ENCODE data around the gene CPNE1. TPM values are rescaled to one million over a fixed set of nuclear protein-coding genes. Genes with fewer than 3 reads are reported as not detected.

The CPNE1 gene
- total RNA-seq, 1 donor from 2014 or later, result 22.5 TPM

DNA sequence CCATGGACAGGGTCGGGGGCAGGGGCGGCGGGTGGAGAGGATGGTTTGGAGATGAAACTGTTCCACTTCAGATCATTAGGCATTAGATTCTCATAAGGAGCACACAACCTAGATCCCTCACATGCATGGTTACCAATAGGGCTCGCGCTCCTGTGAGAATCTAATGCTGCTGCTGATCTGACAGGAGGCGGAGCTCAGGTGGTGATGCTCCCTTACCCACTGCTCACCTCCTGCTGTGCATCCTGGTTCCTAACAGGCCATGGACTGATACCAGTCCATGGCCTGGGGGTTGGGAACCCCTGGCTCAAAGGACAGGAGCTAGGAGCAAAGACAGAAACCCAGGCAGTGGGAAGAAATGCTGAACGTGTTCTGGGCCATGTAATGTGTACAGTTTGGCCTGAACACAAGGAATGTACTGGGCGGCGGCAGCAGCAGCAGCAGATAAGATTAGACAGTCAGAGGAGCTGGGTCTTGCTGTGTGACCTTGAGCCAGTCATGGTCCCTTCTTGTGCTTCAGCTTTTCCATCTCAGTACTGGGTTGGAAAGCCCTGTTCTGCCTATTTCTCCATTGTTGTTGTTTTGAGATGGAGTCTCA is 53.8 kb downstream of the CPNE1 start:
- TF ChIP-seq, protein P1, sequence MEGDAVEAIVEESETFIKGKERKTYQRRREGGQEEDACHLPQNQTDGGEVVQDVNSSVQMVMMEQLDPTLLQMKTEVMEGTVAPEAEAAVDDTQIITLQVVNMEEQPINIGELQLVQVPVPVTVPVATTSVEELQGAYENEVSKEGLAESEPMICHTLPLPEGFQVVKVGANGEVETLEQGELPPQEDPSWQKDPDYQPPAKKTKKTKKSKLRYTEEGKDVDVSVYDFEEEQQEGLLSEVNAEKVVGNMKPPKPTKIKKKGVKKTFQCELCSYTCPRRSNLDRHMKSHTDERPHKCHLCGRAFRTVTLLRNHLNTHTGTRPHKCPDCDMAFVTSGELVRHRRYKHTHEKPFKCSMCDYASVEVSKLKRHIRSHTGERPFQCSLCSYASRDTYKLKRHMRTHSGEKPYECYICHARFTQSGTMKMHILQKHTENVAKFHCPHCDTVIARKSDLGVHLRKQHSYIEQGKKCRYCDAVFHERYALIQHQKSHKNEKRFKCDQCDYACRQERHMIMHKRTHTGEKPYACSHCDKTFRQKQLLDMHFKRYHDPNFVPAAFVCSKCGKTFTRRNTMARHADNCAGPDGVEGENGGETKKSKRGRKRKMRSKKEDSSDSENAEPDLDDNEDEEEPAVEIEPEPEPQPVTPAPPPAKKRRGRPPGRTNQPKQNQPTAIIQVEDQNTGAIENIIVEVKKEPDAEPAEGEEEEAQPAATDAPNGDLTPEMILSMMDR (conservative IDR thresholded peaks at IDR 0.05; ENCODE audit: low read depth, low read length), result no peak
- H3K4me3 ChIP-seq (ENCODE audit: low read depth, low read length), result no peak overlapping the region
- DNase-seq (ENCODE audit: low read depth), result no peak

DNA sequence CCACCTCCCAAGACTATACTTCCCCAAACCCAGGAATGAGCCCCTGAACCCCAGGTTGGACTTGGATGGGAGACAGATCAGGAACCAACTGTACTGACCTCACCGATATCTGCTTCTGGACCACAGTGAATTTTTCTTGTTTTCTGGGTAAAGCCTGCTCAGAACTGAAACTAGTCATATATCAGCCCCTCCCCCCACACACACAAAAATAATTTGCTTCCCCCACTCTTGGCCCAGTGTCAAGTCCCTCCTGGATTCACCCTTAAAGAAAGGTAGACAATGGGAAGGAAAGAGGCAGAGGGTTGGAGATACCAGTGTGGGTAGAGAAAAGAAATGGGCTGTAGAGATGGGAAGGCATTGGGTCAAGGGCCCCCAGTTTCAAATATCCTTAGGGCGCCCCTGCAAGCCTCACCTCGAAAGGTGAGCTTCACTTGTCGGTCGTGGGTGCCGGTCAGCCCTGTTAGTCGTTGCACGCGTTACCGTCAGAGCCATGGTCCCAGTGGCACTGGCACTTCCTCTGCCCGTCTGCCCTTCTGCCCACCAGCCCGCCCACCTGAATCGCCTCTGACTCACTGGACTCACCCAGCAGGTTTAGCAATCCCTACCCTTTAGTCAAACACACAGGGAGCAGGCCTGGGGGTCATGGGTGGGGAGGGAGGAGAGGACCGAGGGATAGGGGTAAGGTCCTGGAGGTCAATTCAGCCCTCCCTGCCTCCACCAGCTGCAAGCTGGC is 57.5 kb downstream of the CPNE1 start:
- TF ChIP-seq, protein P1 (conservative IDR thresholded peaks at IDR 0.05; ENCODE audit: low read depth, low read length), result no peak
- DNase-seq (ENCODE audit: low read depth), result no peak
- no peak overlapping the region for H3K4me3 ChIP-seq (ENCODE audit: low read depth, low read length)

DNA sequence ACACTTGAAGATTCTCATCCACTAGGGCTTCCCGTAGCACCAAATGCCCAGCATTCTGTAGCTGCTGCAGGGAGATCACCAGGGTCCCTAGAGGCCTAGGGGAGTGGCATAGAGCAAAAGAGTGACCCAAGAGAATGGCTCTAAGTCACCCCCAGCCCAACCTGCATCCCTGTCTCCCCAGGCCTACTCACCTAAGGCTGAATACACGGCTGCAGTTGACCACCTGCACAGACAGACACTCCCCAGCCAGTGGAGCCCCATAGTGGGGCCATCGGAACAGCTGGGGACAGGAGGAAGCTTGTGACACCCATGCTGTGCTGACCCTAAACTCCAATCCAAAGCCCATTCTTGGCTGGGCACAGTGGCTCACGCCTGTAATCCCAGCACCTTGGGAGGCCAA is 58.6 kb downstream of the CPNE1 start:
- TF ChIP-seq, protein P1 (conservative IDR thresholded peaks at IDR 0.05; ENCODE audit: low read depth, low read length), result no peak
- DNase-seq (ENCODE audit: low read depth), result no peak
- H3K4me3 ChIP-seq (ENCODE audit: low read depth, low read length), result no peak overlapping the region

DNA sequence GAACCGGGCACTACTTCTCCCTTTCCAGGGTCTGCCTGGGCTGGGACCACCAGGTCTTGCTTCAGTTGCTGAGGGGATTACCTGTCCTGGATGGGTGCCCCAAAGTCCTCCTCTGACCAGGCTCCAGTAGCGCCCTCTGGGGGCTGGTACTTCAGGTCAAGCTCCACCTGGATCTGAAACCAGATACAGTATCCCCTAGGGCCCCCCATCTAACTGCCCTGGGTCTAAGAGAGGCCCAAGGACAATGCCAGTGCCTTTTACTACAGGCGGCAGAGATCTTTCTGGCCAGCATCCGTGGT is 60.3 kb downstream of the CPNE1 start:
- H3K4me3 ChIP-seq (ENCODE audit: low read depth, low read length), result no peak overlapping the region
- TF ChIP-seq, protein P1 (conservative IDR thresholded peaks at IDR 0.05; ENCODE audit: low read depth, low read length), result peak; percentile 66
- DNase-seq (ENCODE audit: low read depth), result no peak

DNA sequence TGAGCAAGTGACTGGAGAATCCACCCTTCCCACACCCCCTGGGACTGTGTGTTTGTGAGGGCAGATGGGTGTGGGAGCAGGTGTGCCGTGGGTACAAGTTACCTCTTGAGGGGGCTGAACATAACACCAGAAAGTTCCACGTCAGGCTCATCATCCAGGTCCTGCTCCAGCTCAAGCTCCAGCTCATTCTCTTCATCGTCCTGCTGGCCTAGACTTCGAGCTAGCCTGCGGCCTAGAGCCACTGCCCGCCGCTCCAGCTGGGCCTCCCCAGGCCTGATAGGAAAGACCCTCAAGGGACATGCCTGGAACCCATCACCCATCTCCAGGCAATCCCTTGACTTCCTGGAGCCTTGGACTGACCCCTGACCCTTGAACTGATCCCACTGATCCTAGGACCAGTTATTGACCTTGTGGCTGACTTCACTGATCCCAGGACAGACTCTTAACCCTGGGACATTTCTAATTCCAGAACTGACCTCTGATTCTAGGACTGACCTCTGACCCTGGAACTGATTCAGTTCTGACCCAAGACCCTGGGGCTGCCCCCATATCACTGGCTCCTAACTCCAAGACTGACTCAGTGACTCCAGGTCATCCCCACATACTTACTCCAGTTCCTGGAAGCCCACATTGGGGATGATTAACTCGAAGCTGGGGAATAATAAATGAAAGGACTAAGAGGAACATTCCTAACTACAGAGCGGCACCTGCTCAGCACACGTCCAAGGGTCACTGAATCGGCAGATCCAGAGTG is 60.8 kb downstream of the CPNE1 start:
- H3K4me3 ChIP-seq (ENCODE audit: low read depth, low read length), result no peak overlapping the region
- TF ChIP-seq, protein P1 (conservative IDR thresholded peaks at IDR 0.05; ENCODE audit: low read depth, low read length), result no peak
- DNase-seq (ENCODE audit: low read depth), result peak; percentile 63

DNA sequence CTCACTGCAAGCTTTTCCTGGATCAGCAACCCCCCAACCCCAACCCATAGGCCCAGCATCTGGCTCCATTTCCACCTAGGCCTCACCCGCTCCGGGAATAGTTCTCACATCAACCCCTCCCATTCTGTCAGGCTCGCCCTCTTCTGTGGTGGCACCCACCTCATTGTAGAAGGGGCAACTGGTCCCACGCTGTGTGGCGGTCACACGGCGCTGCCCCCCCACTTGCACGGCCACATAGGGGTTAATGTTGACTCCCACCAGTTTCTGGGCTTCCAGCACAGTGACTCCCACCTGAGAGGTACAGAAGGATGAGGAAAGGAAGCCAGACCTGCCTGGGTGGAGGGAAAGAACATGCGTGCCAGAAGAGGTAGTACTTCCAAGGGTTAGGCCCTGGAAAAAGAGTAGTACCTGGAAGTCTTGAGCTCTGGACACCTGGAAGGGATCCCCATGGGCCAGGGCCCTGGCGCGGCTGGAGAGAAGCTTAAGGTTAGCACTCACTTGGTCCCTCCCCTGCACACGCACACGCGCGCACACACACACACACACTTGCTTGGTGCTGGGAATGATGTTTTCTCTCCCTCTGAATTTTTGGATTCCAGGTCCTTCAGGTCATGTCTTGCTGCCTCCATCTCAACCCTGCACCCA is 61.7 kb downstream of the CPNE1 start:
- H3K4me3 ChIP-seq (ENCODE audit: low read depth, low read length), result no peak overlapping the region
- TF ChIP-seq, protein P1 (conservative IDR thresholded peaks at IDR 0.05; ENCODE audit: low read depth, low read length), result no peak
- DNase-seq (ENCODE audit: low read depth), result no peak
